ENCODE data around the gene TFIP11.

Gene TFIP11

DNA sequence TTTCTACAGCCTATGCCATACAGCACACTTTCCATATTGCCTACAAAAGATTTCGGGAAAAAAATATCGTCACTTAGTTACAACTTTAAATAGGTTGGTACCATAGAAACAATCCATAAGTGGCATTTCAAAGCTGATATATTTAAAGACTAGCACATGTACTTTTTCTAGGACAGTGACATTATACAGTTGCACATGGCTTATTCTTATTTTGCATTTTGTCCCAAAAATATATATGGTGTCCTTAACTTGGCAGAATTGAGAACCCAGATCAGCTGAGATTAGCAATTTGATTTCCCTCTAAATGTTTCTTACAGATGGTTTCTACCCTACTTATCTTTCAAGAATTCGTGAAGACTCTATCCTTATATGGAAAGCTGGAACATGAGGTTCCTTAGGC is 3.7 kb upstream of the TFIP11 start:
- Histone ChIP-seq H3K4me3 (replicated peaks; ENCODE audit: low read depth, low read length) (no peak overlapping the region), H3K27me3 (replicated peaks; ENCODE audit: control insufficient read depth, insufficient read depth, low read length) (no peaks in the 10 kb centered on the region), H3K36me3 (ENCODE audit: control insufficient read depth, insufficient read depth, low read length) (no peaks in the 10 kb centered on the region)
- no peak for DNase-seq (ENCODE audit: extremely low read depth, insufficient read length)
- TF ChIP-seq, protein P1, sequence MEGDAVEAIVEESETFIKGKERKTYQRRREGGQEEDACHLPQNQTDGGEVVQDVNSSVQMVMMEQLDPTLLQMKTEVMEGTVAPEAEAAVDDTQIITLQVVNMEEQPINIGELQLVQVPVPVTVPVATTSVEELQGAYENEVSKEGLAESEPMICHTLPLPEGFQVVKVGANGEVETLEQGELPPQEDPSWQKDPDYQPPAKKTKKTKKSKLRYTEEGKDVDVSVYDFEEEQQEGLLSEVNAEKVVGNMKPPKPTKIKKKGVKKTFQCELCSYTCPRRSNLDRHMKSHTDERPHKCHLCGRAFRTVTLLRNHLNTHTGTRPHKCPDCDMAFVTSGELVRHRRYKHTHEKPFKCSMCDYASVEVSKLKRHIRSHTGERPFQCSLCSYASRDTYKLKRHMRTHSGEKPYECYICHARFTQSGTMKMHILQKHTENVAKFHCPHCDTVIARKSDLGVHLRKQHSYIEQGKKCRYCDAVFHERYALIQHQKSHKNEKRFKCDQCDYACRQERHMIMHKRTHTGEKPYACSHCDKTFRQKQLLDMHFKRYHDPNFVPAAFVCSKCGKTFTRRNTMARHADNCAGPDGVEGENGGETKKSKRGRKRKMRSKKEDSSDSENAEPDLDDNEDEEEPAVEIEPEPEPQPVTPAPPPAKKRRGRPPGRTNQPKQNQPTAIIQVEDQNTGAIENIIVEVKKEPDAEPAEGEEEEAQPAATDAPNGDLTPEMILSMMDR (IDR thresholded peaks at IDR 0.05; ENCODE audit: insufficient read depth, low read length, poor library complexity, severe bottlenecking), result no peak

DNA sequence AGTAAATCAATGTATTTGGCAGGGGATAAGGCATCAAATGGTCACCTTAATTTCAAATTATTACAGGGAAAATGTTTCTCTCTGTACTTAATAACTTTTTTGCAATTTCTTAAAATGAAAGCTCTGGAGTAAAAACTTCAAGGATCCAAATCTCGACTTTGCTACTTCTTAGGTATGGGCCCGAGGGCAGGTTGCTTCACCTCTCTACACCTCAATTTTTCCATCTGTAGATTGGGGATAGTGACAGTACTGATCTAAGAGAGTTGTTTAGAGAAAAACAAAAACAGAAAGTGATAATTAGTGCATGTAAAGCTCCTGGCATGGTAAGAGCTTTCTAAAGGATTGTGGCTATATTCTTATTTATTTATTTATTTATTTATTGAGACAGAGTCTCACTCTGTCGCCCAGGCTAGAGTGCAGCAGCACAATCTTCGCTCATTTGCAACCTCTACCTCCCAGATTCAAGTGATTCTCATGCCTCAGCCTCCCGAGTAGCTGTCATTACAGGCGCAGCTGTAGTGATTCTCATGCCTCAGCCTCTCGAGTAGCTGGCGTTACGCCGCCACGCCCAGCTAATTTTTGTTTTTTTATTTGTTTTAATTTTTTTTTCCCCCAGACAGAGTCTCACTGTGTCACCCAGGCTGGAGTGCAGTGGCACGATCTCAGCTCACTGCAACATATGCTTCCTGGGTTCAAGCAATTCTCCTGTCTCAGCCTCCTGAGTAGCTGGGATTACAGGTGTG is 2.3 kb upstream of the TFIP11 start:
- TF ChIP-seq, protein P1 (IDR thresholded peaks at IDR 0.05; ENCODE audit: insufficient read depth, low read length, poor library complexity, severe bottlenecking), result no peak

GRCh38 chr22:26513838-26514237 is 1.6 kb upstream of the TFIP11 start:
- no peak for DNase-seq (ENCODE audit: extremely low read depth, insufficient read length)
- Histone ChIP-seq H3K4me3 (replicated peaks; ENCODE audit: low read depth, low read length) (no peak overlapping the region; the same call in 1 of the 2 replicates), H3K36me3 (ENCODE audit: control insufficient read depth, insufficient read depth, low read length) (peaks cover 9% of the 10 kb centered on the region), H3K27me3 (replicated peaks; ENCODE audit: control insufficient read depth, insufficient read depth, low read length) (no peaks in the 10 kb centered on the region)
- TF ChIP-seq, protein P1 (IDR thresholded peaks at IDR 0.05; ENCODE audit: insufficient read depth, low read length, poor library complexity, severe bottlenecking), result no peak

More for the DNA sequence above, 2.3 kb upstream of the TFIP11 start:
- Histone ChIP-seq H3K27me3 (replicated peaks; ENCODE audit: control insufficient read depth, insufficient read depth, low read length) (no peaks in the 10 kb centered on the region), H3K4me3 (replicated peaks; ENCODE audit: low read depth, low read length) (no peak overlapping the region), H3K36me3 (ENCODE audit: control insufficient read depth, insufficient read depth, low read length) (peaks cover 3% of the 10 kb centered on the region; the same call in 1 of the 2 replicates)
- no peak for DNase-seq (ENCODE audit: extremely low read depth, insufficient read length)

- Histone ChIP-seq H3K4me3 (replicated peaks; ENCODE audit: low read depth, low read length) (no peak overlapping the region), H3K27me3 (replicated peaks; ENCODE audit: control insufficient read depth, insufficient read depth, low read length) (no peaks in the 10 kb centered on the region), H3K36me3 (ENCODE audit: control insufficient read depth, insufficient read depth, low read length) (peaks cover 25% of the 10 kb centered on the region)
- TF ChIP-seq, protein P1 (IDR thresholded peaks at IDR 0.05; ENCODE audit: insufficient read depth, low read length, poor library complexity, severe bottlenecking), result no peak
- no peak for DNase-seq (ENCODE audit: extremely low read depth, insufficient read length)
Measured at GRCh38 chr22:26508148-26508547, 4.1 kb downstream of the TFIP11 start.

DNA sequence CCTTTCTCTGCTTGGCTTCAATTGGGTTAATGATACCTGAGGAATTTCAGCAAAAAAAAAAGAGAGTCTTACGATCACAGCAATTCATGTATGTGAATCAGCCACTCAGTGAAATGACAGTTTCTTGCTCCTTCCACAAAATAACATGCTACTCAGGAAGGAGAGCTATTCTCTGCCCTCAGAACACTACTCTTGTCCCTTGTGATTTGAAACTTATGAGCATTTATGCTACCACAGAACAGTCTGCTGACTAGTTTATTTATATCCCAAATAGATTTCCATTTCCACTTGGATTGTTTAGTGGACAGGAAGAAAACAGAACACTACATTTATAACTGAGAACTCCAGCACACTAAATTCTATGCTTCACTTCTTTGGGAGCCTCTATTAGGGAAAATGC is 8.5 kb downstream of the TFIP11 start:
- H3K36me3 ChIP-seq (ENCODE audit: control insufficient read depth, insufficient read depth, low read length), result peaks cover 35% of the 10 kb centered on the region
- no peaks in the 10 kb centered on the region for H3K27me3 ChIP-seq (replicated peaks; ENCODE audit: control insufficient read depth, insufficient read depth, low read length)
- TF ChIP-seq, protein P1 (IDR thresholded peaks at IDR 0.05; ENCODE audit: insufficient read depth, low read length, poor library complexity, severe bottlenecking), result no peak
- no peak overlapping the region for H3K4me3 ChIP-seq (replicated peaks; ENCODE audit: low read depth, low read length)
- no peak for DNase-seq (ENCODE audit: extremely low read depth, insufficient read length)
